Neural cell (in vitro differentiated cells): ENCODE data around the gene UBE2QL1.

Experiments
- CTCF ChIP-seq: fragments of 450-650 bp; IDR thresholded peaks from 2 replicates; pipeline ENCODE4 v1.5.1; 2014; ENCODE audit warnings: antibody characterized with exemption, mild to moderate bottlenecking, moderate library complexity; ENCODE audit not compliant: poor library complexity, severe bottlenecking
- EP300 ChIP-seq: fragments of 450-650 bp; conservative IDR thresholded peaks from 2 replicates; pipeline ENCODE4 v1.6.1; 2014; ENCODE audit warnings: antibody characterized with exemption, mild to moderate bottlenecking, moderate library complexity; ENCODE audit not compliant: poor library complexity, severe bottlenecking
- EZH2 ChIP-seq: fragments of 200-600, 300-800 bp; shearing (Covaris generic), sonication (generic); IDR thresholded peaks from 2 replicates; pipeline ENCODE4 v1.6.1; 2014; ENCODE audit warnings: antibody characterized with exemption, low read length, borderline replicate concordance, mild to moderate bottlenecking; ENCODE audit not compliant: insufficient read depth, poor library complexity, severe bottlenecking
- POLR2AphosphoS5 ChIP-seq: IDR thresholded peaks from 2 replicates; pipeline ENCODE4 v1.6.1; 2012
- REST ChIP-seq: IDR thresholded peaks from 2 replicates; pipeline ENCODE4 v1.6.1; 2012; ENCODE audit warnings: borderline replicate concordance
- SMC3 ChIP-seq: fragments of 450-650 bp; conservative IDR thresholded peaks from 2 replicates; pipeline ENCODE4 v1.6.1; 2014; ENCODE audit warnings: antibody characterized with exemption, mild to moderate bottlenecking, moderate library complexity; ENCODE audit not compliant: poor library complexity
- TAF1 ChIP-seq: IDR thresholded peaks from 2 replicates; pipeline ENCODE4 v1.6.1; 2012; ENCODE audit warnings: low read depth

- no peak for TF ChIP-seq EZH2
- no peak for TF ChIP-seq CTCF
- TF ChIP-seq REST = no peak
- TF ChIP-seq SMC3 = no peak
- TF ChIP-seq EP300 = no peak
- TF ChIP-seq POLR2AphosphoS5 = no peak
- TF ChIP-seq TAF1 = no peak
Observed at GRCh38 chr5:6458833-6459232, 10.2 kb downstream of the UBE2QL1 start.
